ENCODE data around the gene MSI2. TPM values are rescaled to one million over a fixed set of nuclear protein-coding genes. Genes with fewer than 3 reads are reported as not detected.

Gene MSI2
- total RNA-seq, 1 donor from 2014 or later: 28.0 TPM

GRCh38 chr17:57451643-57452042, 195.3 kb downstream of the MSI2 start:
- DNase-seq (ENCODE audit: low spot score): no peak

GRCh38 chr17:57453841-57454425, 197.6 kb downstream of the MSI2 start:
- no peak for DNase-seq (ENCODE audit: low spot score)

GRCh38 chr17:57454729-57455062, 198.4 kb downstream of the MSI2 start:
- no peak for DNase-seq (ENCODE audit: low spot score)

GRCh38 chr17:57455063-57455914, 199.0 kb downstream of the MSI2 start:
- DNase-seq (ENCODE audit: low spot score): no peak

- DNase-seq (ENCODE audit: low spot score): no peak
Measured at GRCh38 chr17:57456622-57457021, 200.3 kb downstream of the MSI2 start.

- DNase-seq (ENCODE audit: low spot score): no peak
Measured at GRCh38 chr17:57457188-57457587, 200.9 kb downstream of the MSI2 start.

GRCh38 chr17:57458718-57459285, 202.5 kb downstream of the MSI2 start:
- no peak for DNase-seq (ENCODE audit: low spot score)

GRCh38 chr17:57459286-57459915, 203.1 kb downstream of the MSI2 start:
- no peak for DNase-seq (ENCODE audit: low spot score)

- DNase-seq (ENCODE audit: low spot score): no peak
Measured at GRCh38 chr17:57461082-57461481, 204.8 kb downstream of the MSI2 start.

GRCh38 chr17:57462007-57462579, 205.8 kb downstream of the MSI2 start:
- DNase-seq (ENCODE audit: low spot score): no peak

GRCh38 chr17:57463103-57463885, 207.0 kb downstream of the MSI2 start:
- no peak for DNase-seq (ENCODE audit: low spot score)

- no peak for DNase-seq (ENCODE audit: low spot score)
Measured at GRCh38 chr17:57464191-57464864, 208.0 kb downstream of the MSI2 start.

- no peak for DNase-seq (ENCODE audit: low spot score)
Measured at GRCh38 chr17:57465610-57466009, 209.3 kb downstream of the MSI2 start.

GRCh38 chr17:57466017-57466471, 209.7 kb downstream of the MSI2 start:
- DNase-seq (ENCODE audit: low spot score): no peak

GRCh38 chr17:57466521-57466920, 210.2 kb downstream of the MSI2 start:
- no peak for DNase-seq (ENCODE audit: low spot score)

GRCh38 chr17:57467226-57467625, 210.9 kb downstream of the MSI2 start:
- DNase-seq (ENCODE audit: low spot score): no peak

GRCh38 chr17:57467801-57468200, 211.5 kb downstream of the MSI2 start:
- DNase-seq (ENCODE audit: low spot score): no peak

- DNase-seq (ENCODE audit: low spot score): no peak
Measured at GRCh38 chr17:57468932-57469775, 212.8 kb downstream of the MSI2 start.

GRCh38 chr17:57470906-57471305, 214.6 kb downstream of the MSI2 start:
- no peak for DNase-seq (ENCODE audit: low spot score)
